ENCODE results near the gene KRTCAP3. TPM values are rescaled to one million over a fixed set of nuclear protein-coding genes. Genes with fewer than 3 reads are reported as not detected.

Gene KRTCAP3
- total RNA-seq, 1 experiment from 2014 or later, result 47.8 TPM

DNA sequence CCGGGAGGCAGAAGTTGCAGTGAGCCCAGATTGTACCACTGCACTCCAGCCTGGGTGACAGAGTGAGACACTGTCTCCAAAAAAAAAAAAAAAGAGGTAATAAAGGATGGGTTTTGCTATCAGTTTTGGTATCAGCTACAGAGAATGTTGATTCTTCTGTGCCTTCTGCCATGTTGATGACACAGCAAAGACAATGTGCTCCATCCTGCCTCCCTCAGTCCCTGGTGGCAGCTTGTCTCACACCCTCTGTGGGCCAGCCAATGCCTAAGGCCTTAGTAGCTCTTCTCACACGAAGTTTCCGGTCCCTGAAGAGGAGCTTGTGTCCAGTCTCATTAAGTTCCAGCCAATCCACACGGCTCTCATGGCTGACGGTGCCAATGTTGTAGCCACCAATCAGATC lies 29.8 kb downstream of the KRTCAP3 start:
- no peaks in the 10 kb centered on the region for H3K27me3 Mint-ChIP-seq (ENCODE audit: insufficient read depth, unreplicated experiment)
- H3K4me1 Mint-ChIP-seq (ENCODE audit: low read depth, unreplicated experiment), result no peaks in the 10 kb centered on the region
- H3K36me3 ChIP-seq (ENCODE audit: control insufficient read depth, insufficient read depth, low read length), result no peaks in the 10 kb centered on the region
- ChIA-PET POLR2A (no interaction called here), CTCF (no interaction called here)
- no peaks in the 10 kb centered on the region for H3K9me3 Mint-ChIP-seq (ENCODE audit: unreplicated experiment)
- TF ChIP-seq, protein P1, sequence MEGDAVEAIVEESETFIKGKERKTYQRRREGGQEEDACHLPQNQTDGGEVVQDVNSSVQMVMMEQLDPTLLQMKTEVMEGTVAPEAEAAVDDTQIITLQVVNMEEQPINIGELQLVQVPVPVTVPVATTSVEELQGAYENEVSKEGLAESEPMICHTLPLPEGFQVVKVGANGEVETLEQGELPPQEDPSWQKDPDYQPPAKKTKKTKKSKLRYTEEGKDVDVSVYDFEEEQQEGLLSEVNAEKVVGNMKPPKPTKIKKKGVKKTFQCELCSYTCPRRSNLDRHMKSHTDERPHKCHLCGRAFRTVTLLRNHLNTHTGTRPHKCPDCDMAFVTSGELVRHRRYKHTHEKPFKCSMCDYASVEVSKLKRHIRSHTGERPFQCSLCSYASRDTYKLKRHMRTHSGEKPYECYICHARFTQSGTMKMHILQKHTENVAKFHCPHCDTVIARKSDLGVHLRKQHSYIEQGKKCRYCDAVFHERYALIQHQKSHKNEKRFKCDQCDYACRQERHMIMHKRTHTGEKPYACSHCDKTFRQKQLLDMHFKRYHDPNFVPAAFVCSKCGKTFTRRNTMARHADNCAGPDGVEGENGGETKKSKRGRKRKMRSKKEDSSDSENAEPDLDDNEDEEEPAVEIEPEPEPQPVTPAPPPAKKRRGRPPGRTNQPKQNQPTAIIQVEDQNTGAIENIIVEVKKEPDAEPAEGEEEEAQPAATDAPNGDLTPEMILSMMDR (IDR thresholded peaks at IDR 0.05; ENCODE audit: insufficient read depth in 1 of 2, low read depth in 1 of 2, low read length in 1 of 2, severe bottlenecking in 1 of 2, unreplicated experiment in 1 of 2), result no peak
- no peak overlapping the region for H3K4me3 Mint-ChIP-seq (ENCODE audit: unreplicated experiment)
- H3K27me3 ChIP-seq (replicated peaks; ENCODE audit: control insufficient read depth, insufficient read depth, low read length), result no peaks in the 10 kb centered on the region
- H3K27ac Mint-ChIP-seq (ENCODE audit: unreplicated experiment), result no peak overlapping the region
- H3K4me3 ChIP-seq (ENCODE audit: low read depth, low read length), result no peak overlapping the region
- no peaks in the 10 kb centered on the region for H3K9me3 ChIP-seq
- H3K36me3 Mint-ChIP-seq (ENCODE audit: insufficient read depth, unreplicated experiment), result no peaks in the 10 kb centered on the region
- no peak for DNase-seq
- H3K4me1 ChIP-seq, result no peaks in the 10 kb centered on the region
- BruUV-seq (replicated peaks), result no TSS peak
- intact Hi-C loops (cut with micrococcal nuclease; ENCODE audit: unreplicated experiment), result no loop called here

GRCh38 chr2:27485496-27485895 lies 43.3 kb downstream of the KRTCAP3 start:
- intact Hi-C loops (cut with micrococcal nuclease; ENCODE audit: unreplicated experiment), result no loop called here
- TF ChIP-seq, protein P1 (IDR thresholded peaks at IDR 0.05; ENCODE audit: insufficient read depth in 1 of 2, low read depth in 1 of 2, low read length in 1 of 2, severe bottlenecking in 1 of 2, unreplicated experiment in 1 of 2), result no peak
- Histone ChIP-seq H3K4me3 (ENCODE audit: low read depth, low read length) (no peak overlapping the region), H3K36me3 (ENCODE audit: control insufficient read depth, insufficient read depth, low read length) (no peaks in the 10 kb centered on the region), H3K9me3 (no peaks in the 10 kb centered on the region), H3K27me3 (replicated peaks; ENCODE audit: control insufficient read depth, insufficient read depth, low read length) (no peaks in the 10 kb centered on the region), H3K4me1 (0 out of 2 replicates have a peak, but pooled peaks cover 5% of the 10 kb centered on the region)
- DNase-seq, result no peak
- POLR2A ChIA-PET, result no interaction called here
- Mint-ChIP-seq H3K4me3 (ENCODE audit: unreplicated experiment) (no peak overlapping the region), H3K9me3 (ENCODE audit: unreplicated experiment) (no peaks in the 10 kb centered on the region), H3K27ac (ENCODE audit: unreplicated experiment) (no peak overlapping the region), H3K4me1 (ENCODE audit: low read depth, unreplicated experiment) (peaks cover 6% of the 10 kb centered on the region), H3K36me3 (ENCODE audit: insufficient read depth, unreplicated experiment) (peaks cover 7% of the 10 kb centered on the region), H3K27me3 (ENCODE audit: insufficient read depth, unreplicated experiment) (no peaks in the 10 kb centered on the region)
- BruUV-seq (replicated peaks), result no TSS peak
- CTCF ChIA-PET, result no interaction called here

- H3K4me3 ChIP-seq (ENCODE audit: low read depth, low read length), result peak overlapping the region; percentile 46
- Mint-ChIP-seq H3K4me3 (ENCODE audit: unreplicated experiment) (peak overlapping the region; percentile 85), H3K4me1 (ENCODE audit: low read depth, unreplicated experiment) (peaks cover 6% of the 10 kb centered on the region), H3K27me3 (ENCODE audit: insufficient read depth, unreplicated experiment) (peaks cover 2% of the 10 kb centered on the region), H3K27ac (ENCODE audit: unreplicated experiment) (peak overlapping the region; percentile 92), H3K9me3 (ENCODE audit: unreplicated experiment) (no peaks in the 10 kb centered on the region), H3K36me3 (ENCODE audit: insufficient read depth, unreplicated experiment) (peaks cover 7% of the 10 kb centered on the region)
- 0 out of 2 replicates have a peak, but pooled peaks cover 5% of the 10 kb centered on the region for H3K4me1 ChIP-seq
- no peaks in the 10 kb centered on the region for H3K36me3 ChIP-seq (ENCODE audit: control insufficient read depth, insufficient read depth, low read length)
- no TSS peak for BruUV-seq (replicated peaks)
- intact Hi-C loops (cut with micrococcal nuclease; ENCODE audit: unreplicated experiment), result loop anchor here (1.0 to 2.0 kb wide), 2 partner anchors 46 to 60 kb away; partner anchors contain the start of gene KRTCAP3
- CTCF ChIA-PET, result no interaction called here
- DNase-seq, result peak in 1 of 2 experiments; percentile 37
- TF ChIP-seq, protein P1 (IDR thresholded peaks at IDR 0.05; ENCODE audit: insufficient read depth in 1 of 2, low read depth in 1 of 2, low read length in 1 of 2, severe bottlenecking in 1 of 2, unreplicated experiment in 1 of 2), result no peak
- no peaks in the 10 kb centered on the region for H3K9me3 ChIP-seq
- POLR2A ChIA-PET, result no interaction called here
- H3K27me3 ChIP-seq (replicated peaks; ENCODE audit: control insufficient read depth, insufficient read depth, low read length), result no peaks in the 10 kb centered on the region
Observed at GRCh38 chr2:27489118-27489497, 46.9 kb downstream of the KRTCAP3 start.
